Thyroid gland (tissue), 4 donors: ENCODE results near the gene FMO4. TPM values are rescaled to one million over a fixed set of nuclear protein-coding genes. Genes with fewer than 3 reads are reported as not detected.

Experiments
- DNase-seq, 2 donors: peaks; one replicate each; pipeline ENCODE4 v3.0.0-alpha.2; 2019
- H3K27ac ChIP-seq, 3 donors: fragments of 200-600 bp; sonication (generic); 1 replicate in 2 of 3; 2 replicates in 1 of 3; pipeline ENCODE4 v1.5.1; 2016 to 2019; ENCODE audit warnings: mild to moderate bottlenecking in 1 of 3, moderate library complexity in 1 of 3
- H3K27me3 ChIP-seq: fragments of 200-600 bp; sonication (generic); one replicate; pipeline ENCODE4 v1.5.1; 2019
- H3K36me3 ChIP-seq, 2 donors: fragments of 200-600 bp; sonication (generic); one replicate each; pipeline ENCODE4 v1.5.1; 2016 to 2019
- H3K4me1 ChIP-seq, 2 donors: fragments of 200-600 bp; sonication (generic); one replicate each; pipeline ENCODE4 v1.5.1; 2017 to 2019
- H3K4me3 ChIP-seq, 3 donors: fragments of 200-600 bp; sonication (generic); replicated peaks in 1 of 3; 1 replicate in 2 of 3; 2 replicates in 1 of 3; pipeline ENCODE4 v1.5.1; 2016; ENCODE audit warnings: mild to moderate bottlenecking in 1 of 3
- H3K9me3 ChIP-seq: fragments of 200-600 bp; sonication (generic); one replicate; pipeline ENCODE4 v1.5.1; 2017
- POLR2A ChIP-seq, 2 donors: fragments of 450-650 bp; IDR thresholded peaks; one replicate each; pipeline ENCODE4 v1.6.1; 2017; ENCODE audit warnings: antibody characterized with exemption in 2 of 2, mild to moderate bottlenecking in 2 of 2, moderate library complexity in 1 of 2
- WGBS, 2 donors: methylation state at CpG; one replicate each; pipeline ENCODE4 v1.1.5; 2017; 5-methylcytosine and 5-hydroxymethylcytosine counted together
- intact Hi-C: fragments of 100-400 bp; cut with DNase I; formaldehyde crosslinking; loops from one replicate; pipeline ENCODE4 v1.15.1; 2023
- total RNA-seq, 4 donors: library from RNA; depleted of rRNA; stranded (reverse); fragments of >200 nt; gene quantifications; one replicate each; pipeline ENCODE4 v1.2.3, GENCODE V29; 2016
- TF ChIP-seq, protein P1 (sequence below), 6 experiments: fragments of 200-600 bp in 3 of 6; fragments of 450-650 bp in 3 of 6; sonication (generic) in 3 of 6; IDR thresholded peaks; one replicate each; pipeline ENCODE4 v1.5.1; 2016 to 2019; ENCODE audit warnings: antibody characterized with exemption in 6 of 6, mild to moderate bottlenecking in 2 of 6, inconsistent platforms in 1 of 6, moderate library complexity in 1 of 6

Gene FMO4
- total RNA-seq, 4 donors from 2014 or later: 4.6 to 7.3 (median 6.5) TPM

DNA sequence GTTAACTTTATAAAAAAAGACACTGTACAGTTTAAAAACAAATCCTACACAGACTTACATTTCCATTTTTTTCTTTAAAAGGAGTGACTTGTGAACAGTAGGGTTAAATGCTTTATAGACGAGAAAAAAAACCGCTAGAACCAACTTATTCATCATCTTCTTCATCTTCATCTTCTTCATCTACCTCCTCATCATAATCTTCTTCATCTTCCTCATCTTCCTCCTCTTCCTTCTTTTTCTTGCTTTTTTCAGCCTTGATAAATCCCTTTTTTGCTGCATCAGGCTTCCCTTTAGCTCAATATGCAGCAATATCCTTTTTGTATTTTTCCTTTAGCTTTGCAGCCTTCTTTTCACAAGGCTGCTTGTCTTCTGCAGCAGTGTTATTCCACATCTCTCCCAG, 43.2 kb upstream of the FMO4 start:
- intact Hi-C loops: no loop called here
- Histone ChIP-seq H3K27me3 (no peaks in the 10 kb centered on the region), H3K4me1 (no peaks in the 10 kb centered on the region), H3K9me3 (no peaks in the 10 kb centered on the region), H3K4me3 (no peak overlapping the region), H3K36me3 (no peaks in the 10 kb centered on the region), H3K27ac (no peak overlapping the region)
- DNase-seq: no peak
- TF ChIP-seq, protein P1, sequence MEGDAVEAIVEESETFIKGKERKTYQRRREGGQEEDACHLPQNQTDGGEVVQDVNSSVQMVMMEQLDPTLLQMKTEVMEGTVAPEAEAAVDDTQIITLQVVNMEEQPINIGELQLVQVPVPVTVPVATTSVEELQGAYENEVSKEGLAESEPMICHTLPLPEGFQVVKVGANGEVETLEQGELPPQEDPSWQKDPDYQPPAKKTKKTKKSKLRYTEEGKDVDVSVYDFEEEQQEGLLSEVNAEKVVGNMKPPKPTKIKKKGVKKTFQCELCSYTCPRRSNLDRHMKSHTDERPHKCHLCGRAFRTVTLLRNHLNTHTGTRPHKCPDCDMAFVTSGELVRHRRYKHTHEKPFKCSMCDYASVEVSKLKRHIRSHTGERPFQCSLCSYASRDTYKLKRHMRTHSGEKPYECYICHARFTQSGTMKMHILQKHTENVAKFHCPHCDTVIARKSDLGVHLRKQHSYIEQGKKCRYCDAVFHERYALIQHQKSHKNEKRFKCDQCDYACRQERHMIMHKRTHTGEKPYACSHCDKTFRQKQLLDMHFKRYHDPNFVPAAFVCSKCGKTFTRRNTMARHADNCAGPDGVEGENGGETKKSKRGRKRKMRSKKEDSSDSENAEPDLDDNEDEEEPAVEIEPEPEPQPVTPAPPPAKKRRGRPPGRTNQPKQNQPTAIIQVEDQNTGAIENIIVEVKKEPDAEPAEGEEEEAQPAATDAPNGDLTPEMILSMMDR (IDR thresholded peaks at IDR 0.05): no peak
- no peak for TF ChIP-seq POLR2A (IDR thresholded peaks at IDR 0.05)
- 89 to 96% methylated on average over 2 of the region's 2 CpGs for WGBS, 2 donors

DNA sequence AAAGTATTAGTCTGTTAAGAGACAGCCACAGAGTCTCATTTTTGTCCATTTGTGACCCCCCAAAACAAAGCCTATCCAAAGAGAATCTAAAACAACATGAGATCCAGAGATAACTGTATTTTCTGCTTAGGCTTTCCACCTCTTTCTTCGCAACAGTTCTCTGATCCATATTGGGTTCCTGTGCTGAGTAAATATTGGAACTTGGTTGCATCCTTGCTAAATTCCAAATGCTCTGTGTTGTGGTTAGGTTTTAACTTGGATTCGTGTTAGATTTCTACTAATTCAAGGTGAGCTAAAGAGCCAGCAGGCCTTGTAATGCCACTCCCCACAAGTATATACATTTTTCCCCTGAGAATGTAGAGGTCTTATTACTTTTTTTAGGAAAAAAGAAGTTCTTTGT, 36.4 kb upstream of the FMO4 start:
- H3K27ac ChIP-seq: no peak overlapping the region
- intact Hi-C loops: no loop called here
- no peak for DNase-seq
- H3K4me3 ChIP-seq: no peak overlapping the region
- TF ChIP-seq, protein P1 (IDR thresholded peaks at IDR 0.05): no peak
- no peak for TF ChIP-seq POLR2A (IDR thresholded peaks at IDR 0.05)
- no peaks in the 10 kb centered on the region for H3K4me1 ChIP-seq
- WGBS, 2 donors: 90% methylated on average over 2 of the region's 2 CpGs
- H3K9me3 ChIP-seq: no peaks in the 10 kb centered on the region
- H3K36me3 ChIP-seq: no peaks in the 10 kb centered on the region
- H3K27me3 ChIP-seq: no peaks in the 10 kb centered on the region

GRCh38 chr1:171279234-171279633, 34.7 kb upstream of the FMO4 start:
- no peaks in the 10 kb centered on the region for H3K9me3 ChIP-seq
- no peak for TF ChIP-seq POLR2A (IDR thresholded peaks at IDR 0.05)
- TF ChIP-seq, protein P1 (IDR thresholded peaks at IDR 0.05): no peak
- no peaks in the 10 kb centered on the region for H3K27me3 ChIP-seq
- WGBS, 2 donors: 32 to 36% methylated on average over 2 of the region's 2 CpGs
- H3K36me3 ChIP-seq: no peaks in the 10 kb centered on the region
- intact Hi-C loops: no loop called here
- no peaks in the 10 kb centered on the region for H3K4me1 ChIP-seq
- no peak for DNase-seq
- H3K4me3 ChIP-seq: no peak overlapping the region
- no peak overlapping the region for H3K27ac ChIP-seq

DNA sequence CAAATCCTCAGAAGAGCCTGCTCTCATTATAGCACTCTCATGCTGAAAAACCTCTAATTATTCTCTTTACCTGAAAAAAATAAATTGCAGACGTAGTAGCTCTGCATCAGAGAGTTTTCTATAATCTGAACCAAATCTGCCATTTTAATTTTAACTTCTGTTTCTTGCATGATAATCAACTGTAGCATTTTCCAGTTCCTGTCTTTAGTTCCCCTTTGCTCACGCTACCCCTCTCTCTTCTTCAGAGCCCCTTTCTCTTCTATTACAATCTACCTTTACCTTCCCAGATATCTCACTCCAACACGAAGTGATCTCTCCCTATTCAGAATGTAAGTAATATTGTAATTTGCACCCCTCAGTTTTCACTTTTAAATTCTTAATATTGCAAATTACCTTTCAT, 34.3 kb upstream of the FMO4 start:
- TF ChIP-seq, protein P1 (IDR thresholded peaks at IDR 0.05): no peak
- no peak for TF ChIP-seq POLR2A (IDR thresholded peaks at IDR 0.05)
- intact Hi-C loops: no loop called here
- Histone ChIP-seq H3K4me1 (no peaks in the 10 kb centered on the region), H3K9me3 (no peaks in the 10 kb centered on the region), H3K4me3 (no peak overlapping the region), H3K27ac (no peak overlapping the region), H3K36me3 (no peaks in the 10 kb centered on the region), H3K27me3 (no peaks in the 10 kb centered on the region)
- no peak for DNase-seq
- WGBS, 2 donors: 83 to 86% methylated on average over 3 of the region's 3 CpGs

DNA sequence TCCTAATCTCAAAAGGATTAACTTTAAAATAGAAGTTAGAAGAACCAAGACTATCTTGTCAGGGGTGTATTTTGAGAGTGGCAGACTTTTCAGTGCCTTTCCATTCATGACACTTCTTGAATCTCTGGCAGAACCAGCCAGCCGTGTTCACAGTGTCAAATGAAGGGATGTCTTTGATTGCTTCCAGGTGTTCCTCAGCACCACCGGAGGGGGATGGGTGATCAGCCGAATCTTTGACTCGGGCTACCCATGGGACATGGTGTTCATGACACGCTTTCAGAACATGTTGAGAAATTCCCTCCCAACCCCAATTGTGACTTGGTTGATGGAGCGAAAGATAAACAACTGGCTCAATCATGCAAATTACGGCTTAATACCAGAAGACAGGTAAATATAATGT, 33.4 kb upstream of the FMO4 start:
- Histone ChIP-seq H3K9me3 (no peaks in the 10 kb centered on the region), H3K36me3 (no peaks in the 10 kb centered on the region)
- intact Hi-C loops: no loop called here

More for the DNA sequence above, 33.4 kb upstream of the FMO4 start:
- no peak overlapping the region for H3K4me3 ChIP-seq
- no peak overlapping the region for H3K27ac ChIP-seq
- TF ChIP-seq, protein P1 (IDR thresholded peaks at IDR 0.05): no peak
- TF ChIP-seq POLR2A (IDR thresholded peaks at IDR 0.05): no peak
- no peaks in the 10 kb centered on the region for H3K4me1 ChIP-seq
- no peak for DNase-seq
- WGBS, 2 donors: 69 to 73% methylated on average over 7 of the region's 7 CpGs
- no peaks in the 10 kb centered on the region for H3K27me3 ChIP-seq
